B cell (primary cell): ENCODE results near the gene EML2. TPM values are rescaled to one million over a fixed set of nuclear protein-coding genes. Genes with fewer than 3 reads are reported as not detected.

ENCODE experiments used
- ATAC-seq: fragments of 200-7000 bp; cut with Tn5 transposase; one replicate; pipeline ENCODE4 v1.10.0; 2021; ENCODE audit warnings: low read depth, mild to moderate bottlenecking, moderate number of reproducible peaks, moderate library complexity
- CTCF ChIA-PET: fragments of 350-600 bp; sonication (Branson Sonifier 250); formaldehyde crosslinking; loops from one replicate; lab custom pipeline; 2021; ENCODE audit warnings: antibody characterized with exemption, inconsistent platforms; lab: Charles Lee
- POLR2A ChIA-PET: fragments of 350-600 bp; sonication (Branson Sonifier 250); formaldehyde crosslinking; loops from one replicate; lab custom pipeline; 2021; ENCODE audit warnings: antibody characterized with exemption; lab: Charles Lee
- DNase-seq: peaks from one replicate; pipeline ENCODE4 v3.0.0; 2013
- H2AFZ ChIP-seq: 2 replicates; pipeline ENCODE4 v1.6.1; 2012; ENCODE audit warnings: mild to moderate bottlenecking, low read depth, low read length; ENCODE audit not compliant: insufficient read depth, poor library complexity, severe bottlenecking
- H3K27ac ChIP-seq, 2 donors: 1 replicate in 1 of 2; 2 replicates in 1 of 2; pipeline ENCODE4 v1.5.1; 2012 to 2013; ENCODE audit warnings: low read length in 2 of 2, mild to moderate bottlenecking in 2 of 2, moderate library complexity in 1 of 2
- H3K27me3 ChIP-seq, 4 experiments: fragments of 200-600 bp in 1 of 4; sonication (generic) in 1 of 4; replicated peaks in 1 of 4; 1 replicate in 2 of 4; 2 replicates in 2 of 4; pipeline versions ENCODE4 v1.6.1 to v1.7.0; 2013 to 2016; ENCODE audit warnings: low read length in 3 of 4, mild to moderate bottlenecking in 2 of 4, mixed read lengths in 1 of 4, moderate library complexity in 1 of 4; ENCODE audit not compliant: insufficient read depth in 4 of 4, control insufficient read depth in 3 of 4; ENCODE audit errors: control extremely low read depth in 1 of 4
- H3K36me3 ChIP-seq, 2 experiments: replicated peaks in 1 of 2; 1 replicate in 1 of 2; 2 replicates in 1 of 2; pipeline versions ENCODE4 v1.6.1 to v1.7.1; 2013; ENCODE audit warnings: low read length in 1 of 2; ENCODE audit not compliant: insufficient read depth in 2 of 2, control insufficient read depth in 1 of 2; ENCODE audit errors: control extremely low read depth in 1 of 2, extremely low read depth in 1 of 2
- H3K4me1 ChIP-seq, 2 donors: fragments of 200-600 bp in 1 of 2; sonication (generic) in 1 of 2; 1 replicate in 1 of 2; 2 replicates in 1 of 2; pipeline versions ENCODE4 v1.5.1 to v1.6.1; 2013 to 2017; ENCODE audit warnings: low read length in 2 of 2; ENCODE audit not compliant: control insufficient read depth in 2 of 2, insufficient read depth in 2 of 2
- H3K4me2 ChIP-seq: replicated peaks from 2 replicates; pipeline ENCODE3; 2012; ENCODE audit warnings: mild to moderate bottlenecking, low read depth, low read length; ENCODE audit not compliant: poor library complexity, severe bottlenecking
- H3K4me3 ChIP-seq, 5 experiments: fragments of 200-600 bp in 1 of 5; sonication (generic) in 1 of 5; 1 replicate in 3 of 5; 2 replicates in 2 of 5; pipeline versions ENCODE4 v1.5.1 to v1.7.0; 2011 to 2016; ENCODE audit warnings: low read length in 4 of 5, mild to moderate bottlenecking in 4 of 5, low read depth in 2 of 5, control low read depth in 1 of 5, moderate library complexity in 1 of 5; ENCODE audit not compliant: insufficient read depth in 1 of 5; ENCODE audit errors: control extremely low read depth in 1 of 5, extremely low read depth in 1 of 5
- H3K79me2 ChIP-seq: fragments of 200-600 bp; sonication (generic); one replicate; pipeline ENCODE4 v1.6.0; 2016; ENCODE audit warnings: low read length; ENCODE audit not compliant: control insufficient read depth, insufficient read depth
- H3K9ac ChIP-seq: fragments of 200-600 bp; sonication (generic); 2 replicates; pipeline ENCODE4 v1.6.1; 2017; ENCODE audit warnings: mild to moderate bottlenecking, low read length, moderate library complexity
- H3K9me3 ChIP-seq, 3 donors: one replicate each; pipeline versions ENCODE4 v1.6.1 to v1.7.1; 2013; ENCODE audit warnings: low read length in 2 of 3; ENCODE audit not compliant: control insufficient read depth in 2 of 3, insufficient read depth in 1 of 3; ENCODE audit errors: control extremely low read depth in 1 of 3
- H4K20me1 ChIP-seq: 2 replicates; pipeline ENCODE4 v1.6.0; 2012; ENCODE audit warnings: mild to moderate bottlenecking, low read length; ENCODE audit not compliant: insufficient read depth, control insufficient read depth, poor library complexity, severe bottlenecking
- H3K27ac Mint-ChIP-seq: one replicate; pipeline ENCODE4 v1.8.0; 2021; ENCODE audit warnings: mixed read lengths
- H3K27me3 Mint-ChIP-seq: one replicate; pipeline ENCODE4 v1.8.0; 2021; ENCODE audit warnings: mixed read lengths
- H3K4me1 Mint-ChIP-seq: one replicate; pipeline ENCODE4 v1.8.0; 2021; ENCODE audit warnings: mixed read lengths
- H3K4me3 Mint-ChIP-seq: one replicate; pipeline ENCODE4 v1.8.0; 2021; ENCODE audit warnings: mixed read lengths
- H3K9me3 Mint-ChIP-seq: one replicate; pipeline ENCODE4 v1.8.0; 2022; ENCODE audit warnings: mixed read lengths; ENCODE audit not compliant: insufficient read depth
- EZH2 ChIP-seq: IDR thresholded peaks from 2 replicates; pipeline ENCODE4 v1.6.1; 2012; ENCODE audit warnings: borderline replicate concordance, low read depth, mild to moderate bottlenecking, moderate library complexity, low read length; ENCODE audit not compliant: insufficient read depth, poor library complexity, severe bottlenecking
- WGBS: methylation state at CpG from one replicate; pipeline ENCODE4 v1.1.5; 2013; ENCODE audit warnings: missing lambda C conversion rate; ENCODE audit not compliant: insufficient coverage; 5-methylcytosine and 5-hydroxymethylcytosine counted together
- intact Hi-C: fragments of 100-400 bp; cut with micrococcal nuclease; formaldehyde crosslinking; loops from one replicate; pipeline ENCODE4 v1.10.0; 2022
- polyA plus RNA-seq: library from polyadenylated mRNA; depleted of rRNA; stranded (reverse); fragments of >200 nt; gene quantifications from 2 replicates; pipeline ENCODE4 v1.2.3, GENCODE V29; 2012
- total RNA-seq, 2 donors: library from RNA; stranded (reverse); fragments of 120-200 nt in 1 of 2; gene quantifications; 1 replicate in 1 of 2; 2 replicates in 1 of 2; pipeline versions ENCODE4 v1.2.3 to v1.2.4, GENCODE V29; 2013 to 2022
- TF ChIP-seq, protein P1 (sequence below): fragments of 200-600 bp; IDR thresholded peaks from one replicate; pipeline ENCODE4 v1.8.0; 2022; ENCODE audit warnings: antibody characterized with exemption, mild to moderate bottlenecking

The EML2 gene
- total and polyA plus RNA-seq, 2 donors (not counting 1 experiment from before 2014, with no cell fraction given) = 75.0 to 88.5 TPM

- peaks cover 0 to 74% (median 46%) of the 10 kb centered on the region in 4 experiments for H3K27me3 ChIP-seq
- no peak within 1 kb of the TSS for H3K4me3 Mint-ChIP-seq
Observed at GRCh38 chr19:45601524-45602374, 37.4 kb downstream of the EML2 start, which contains the start of gene GPR4. TSS of gene GPR4 (minus strand) at chr19:45602212. CDS start at chr19:45591866, 10,346 bp downstream.

More at GRCh38 chr19:45601524-45602374, 37.4 kb downstream of the EML2 start, which contains the start of gene GPR4:
- H3K27ac ChIP-seq = no peak within 1 kb of the TSS
- CTCF ChIA-PET = no interaction called here
- ATAC-seq (no peak), DNase-seq (peak; percentile 27)
- H3K36me3 ChIP-seq = no peaks in the 10 kb centered on the region
- TF ChIP-seq, protein P1, sequence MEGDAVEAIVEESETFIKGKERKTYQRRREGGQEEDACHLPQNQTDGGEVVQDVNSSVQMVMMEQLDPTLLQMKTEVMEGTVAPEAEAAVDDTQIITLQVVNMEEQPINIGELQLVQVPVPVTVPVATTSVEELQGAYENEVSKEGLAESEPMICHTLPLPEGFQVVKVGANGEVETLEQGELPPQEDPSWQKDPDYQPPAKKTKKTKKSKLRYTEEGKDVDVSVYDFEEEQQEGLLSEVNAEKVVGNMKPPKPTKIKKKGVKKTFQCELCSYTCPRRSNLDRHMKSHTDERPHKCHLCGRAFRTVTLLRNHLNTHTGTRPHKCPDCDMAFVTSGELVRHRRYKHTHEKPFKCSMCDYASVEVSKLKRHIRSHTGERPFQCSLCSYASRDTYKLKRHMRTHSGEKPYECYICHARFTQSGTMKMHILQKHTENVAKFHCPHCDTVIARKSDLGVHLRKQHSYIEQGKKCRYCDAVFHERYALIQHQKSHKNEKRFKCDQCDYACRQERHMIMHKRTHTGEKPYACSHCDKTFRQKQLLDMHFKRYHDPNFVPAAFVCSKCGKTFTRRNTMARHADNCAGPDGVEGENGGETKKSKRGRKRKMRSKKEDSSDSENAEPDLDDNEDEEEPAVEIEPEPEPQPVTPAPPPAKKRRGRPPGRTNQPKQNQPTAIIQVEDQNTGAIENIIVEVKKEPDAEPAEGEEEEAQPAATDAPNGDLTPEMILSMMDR = no peak
- no peak for TF ChIP-seq EZH2
- no peaks in the 10 kb centered on the region for H3K79me2 ChIP-seq
- Mint-ChIP-seq H3K9me3 (no peaks in the 10 kb centered on the region), H3K27me3 (peaks cover 61% of the 10 kb centered on the region), H3K4me1 (peaks cover 40% of the 10 kb centered on the region), H3K27ac (no peak within 1 kb of the TSS)
- intact Hi-C loops = no loop called here
- WGBS = 9% methylated on average over 50 of the region's 52 CpGs
- peaks cover 0 to 14% (median 0%) of the 10 kb centered on the region in 3 donors for H3K9me3 ChIP-seq
- no peaks in the 10 kb centered on the region for H4K20me1 ChIP-seq
- H3K4me1 ChIP-seq = peaks cover 29 to 51% of the 10 kb centered on the region in 2 donors
- H3K4me3 ChIP-seq = no peak within 1 kb of the TSS
- POLR2A ChIA-PET = no interaction called here
- H2AFZ ChIP-seq = peak within 1 kb of the TSS; percentile 21
- no peak within 1 kb of the TSS for H3K9ac ChIP-seq
- peak within 1 kb of the TSS; percentile 38 for H3K4me2 ChIP-seq
